Nephron progenitor cell (in vitro differentiated cells): ENCODE results near the gene RTL1.

Experiments
- DNase-seq: peaks from one replicate; pipeline ENCODE4 v3.0.0; 2021
- H3K27ac Mint-ChIP-seq: 2 replicates; pipeline ENCODE4 v1.8.0; 2021; ENCODE audit warnings: mild to moderate bottlenecking, moderate library complexity, mixed read lengths
- H3K27me3 Mint-ChIP-seq: 2 replicates; pipeline ENCODE4 v1.8.0; 2021; ENCODE audit warnings: mild to moderate bottlenecking, low read depth, mixed read lengths; ENCODE audit not compliant: poor library complexity
- H3K36me3 Mint-ChIP-seq: 2 replicates; pipeline ENCODE4 v1.8.0; 2021; ENCODE audit warnings: low read depth, mixed read lengths
- H3K4me1 Mint-ChIP-seq: 2 replicates; pipeline ENCODE4 v1.8.0; 2021; ENCODE audit warnings: mixed read lengths
- H3K4me3 Mint-ChIP-seq: 2 replicates; pipeline ENCODE4 v1.8.0; 2021; ENCODE audit warnings: mild to moderate bottlenecking, moderate library complexity, mixed read lengths
- H3K9me3 Mint-ChIP-seq: 2 replicates; pipeline ENCODE4 v1.8.0; 2021; ENCODE audit warnings: mild to moderate bottlenecking, moderate library complexity, mixed read lengths
- TF ChIP-seq, protein P1 (sequence below): fragments of 200-600 bp; sonication (generic); IDR thresholded peaks from 2 replicates; pipeline ENCODE4 v1.5.0; 2021; ENCODE audit warnings: antibody characterized with exemption

The RTL1 gene

DNA sequence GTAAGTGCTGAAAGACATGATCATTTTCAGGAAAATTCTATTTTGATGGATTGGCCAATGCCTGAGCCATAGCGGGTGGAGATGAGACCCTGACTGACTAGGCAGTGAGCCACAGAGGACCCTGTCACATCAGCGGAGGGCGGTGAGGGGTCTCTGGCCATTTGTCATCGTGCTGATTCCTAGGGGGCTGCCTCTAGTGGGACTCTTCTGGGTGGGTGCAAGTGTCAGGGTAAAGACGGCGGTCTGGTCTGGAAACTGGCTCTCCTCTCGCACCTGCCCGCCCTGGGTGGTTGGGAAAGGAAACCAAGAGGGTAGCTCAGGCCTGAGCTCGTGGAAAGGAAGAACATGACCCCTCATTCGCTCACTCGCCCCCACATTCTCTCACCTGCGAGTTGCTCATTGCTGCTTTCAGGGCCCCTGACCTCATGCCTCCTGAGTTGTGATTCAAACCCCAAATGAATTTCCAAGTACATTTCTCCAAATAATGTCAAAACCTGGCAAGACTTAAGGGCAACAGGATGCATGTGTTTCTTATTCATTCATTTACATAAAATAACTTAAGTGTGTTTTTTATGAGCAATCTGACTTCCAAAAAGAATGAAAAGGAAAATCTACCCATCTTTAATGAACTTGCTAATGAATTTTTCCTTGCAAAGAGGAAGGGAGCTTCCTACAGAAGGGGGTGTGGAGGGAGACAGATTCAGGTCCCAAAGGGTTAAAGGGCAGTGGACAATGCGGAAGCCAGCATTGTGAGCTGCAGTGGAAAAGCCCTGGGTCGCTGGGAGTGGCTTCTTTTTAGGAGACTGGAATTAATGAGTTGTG, 64.8 kb downstream of the RTL1 start:
- Mint-ChIP-seq H3K27me3 (peaks cover 16% of the 10 kb centered on the region), H3K9me3 (no peaks in the 10 kb centered on the region), H3K36me3 (no peaks in the 10 kb centered on the region), H3K27ac (peak overlapping the region; percentile 70), H3K4me1 (peaks cover 84% of the 10 kb centered on the region), H3K4me3 (peak overlapping the region; percentile 46)
- peak; percentile 34 for DNase-seq
- TF ChIP-seq, protein P1, sequence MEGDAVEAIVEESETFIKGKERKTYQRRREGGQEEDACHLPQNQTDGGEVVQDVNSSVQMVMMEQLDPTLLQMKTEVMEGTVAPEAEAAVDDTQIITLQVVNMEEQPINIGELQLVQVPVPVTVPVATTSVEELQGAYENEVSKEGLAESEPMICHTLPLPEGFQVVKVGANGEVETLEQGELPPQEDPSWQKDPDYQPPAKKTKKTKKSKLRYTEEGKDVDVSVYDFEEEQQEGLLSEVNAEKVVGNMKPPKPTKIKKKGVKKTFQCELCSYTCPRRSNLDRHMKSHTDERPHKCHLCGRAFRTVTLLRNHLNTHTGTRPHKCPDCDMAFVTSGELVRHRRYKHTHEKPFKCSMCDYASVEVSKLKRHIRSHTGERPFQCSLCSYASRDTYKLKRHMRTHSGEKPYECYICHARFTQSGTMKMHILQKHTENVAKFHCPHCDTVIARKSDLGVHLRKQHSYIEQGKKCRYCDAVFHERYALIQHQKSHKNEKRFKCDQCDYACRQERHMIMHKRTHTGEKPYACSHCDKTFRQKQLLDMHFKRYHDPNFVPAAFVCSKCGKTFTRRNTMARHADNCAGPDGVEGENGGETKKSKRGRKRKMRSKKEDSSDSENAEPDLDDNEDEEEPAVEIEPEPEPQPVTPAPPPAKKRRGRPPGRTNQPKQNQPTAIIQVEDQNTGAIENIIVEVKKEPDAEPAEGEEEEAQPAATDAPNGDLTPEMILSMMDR = no peak

DNA sequence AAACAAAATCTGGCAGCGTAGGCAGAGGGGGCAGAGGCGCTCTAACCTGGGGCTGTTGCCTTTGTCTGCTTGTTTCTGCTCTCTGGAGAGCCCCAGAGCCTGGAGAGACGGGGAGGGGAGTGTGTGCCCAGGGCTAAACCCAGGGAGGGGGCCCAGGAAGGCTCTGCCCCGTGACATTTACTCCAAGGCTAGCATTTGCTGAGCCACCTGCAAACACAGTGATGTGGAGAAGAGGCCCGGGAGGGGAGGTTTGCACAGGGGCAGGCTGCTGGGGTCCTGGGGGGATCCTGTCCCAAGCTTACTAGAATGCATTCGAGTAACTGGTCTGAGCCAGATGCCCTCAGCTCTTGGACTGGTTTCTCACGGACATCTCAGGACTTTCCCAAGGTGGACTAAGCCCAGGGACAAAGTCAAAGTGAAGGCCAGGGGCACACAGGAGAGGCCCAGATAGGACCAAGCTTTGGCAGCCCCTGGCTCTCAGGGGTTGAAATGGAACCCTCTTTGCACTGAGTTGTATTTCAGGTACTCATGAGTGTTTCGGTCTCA, 65.6 kb downstream of the RTL1 start:
- H3K4me1 Mint-ChIP-seq = peaks cover 79% of the 10 kb centered on the region
- H3K36me3 Mint-ChIP-seq = no peaks in the 10 kb centered on the region
- peaks cover 16% of the 10 kb centered on the region for H3K27me3 Mint-ChIP-seq
- H3K27ac Mint-ChIP-seq = peak overlapping the region; percentile 80
- no peak for DNase-seq
- peak overlapping the region; percentile 35 for H3K4me3 Mint-ChIP-seq
- no peaks in the 10 kb centered on the region for H3K9me3 Mint-ChIP-seq
- TF ChIP-seq, protein P1 = no peak

DNA sequence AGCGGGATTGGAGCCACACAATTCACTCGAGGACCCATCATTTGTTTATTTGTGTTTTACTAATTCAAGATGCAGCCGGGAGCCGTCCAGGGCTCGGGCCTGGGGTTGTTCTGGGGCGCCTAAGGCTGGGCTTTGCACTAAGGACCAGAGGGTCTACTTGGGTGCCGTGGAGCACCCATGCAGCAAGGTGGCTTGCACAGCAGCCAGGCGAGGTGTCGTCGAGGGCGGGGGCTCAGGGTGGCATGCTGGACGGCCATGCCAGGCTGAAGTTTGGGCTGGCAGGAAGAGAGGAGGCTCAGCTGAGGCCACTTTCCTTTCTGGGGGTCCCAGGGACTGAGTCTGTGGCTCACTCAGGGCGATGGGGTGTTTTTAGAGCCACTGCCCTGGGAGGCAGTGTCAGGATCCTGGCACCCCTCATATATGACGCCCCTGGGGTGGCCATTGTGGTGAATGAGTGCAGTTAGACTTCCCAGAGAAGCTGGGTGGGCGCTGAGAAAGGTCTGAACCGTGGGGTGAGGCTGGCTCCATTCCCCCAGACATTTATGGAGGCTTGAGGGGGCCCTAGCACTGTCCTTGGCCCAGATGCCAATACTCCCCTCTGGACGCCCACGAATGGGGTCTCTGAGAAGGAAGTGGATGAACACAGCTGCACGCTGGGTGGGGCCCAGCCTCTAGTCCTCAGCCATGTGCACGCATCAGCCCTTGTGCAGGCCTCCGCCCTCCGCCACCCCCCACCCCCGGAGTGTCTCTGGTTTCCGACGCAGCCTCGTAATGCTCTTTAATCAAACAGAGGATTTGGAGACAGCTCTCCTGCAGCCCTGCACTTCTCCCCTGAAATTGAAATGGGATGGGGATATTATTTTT, 66.3 kb downstream of the RTL1 start:
- Mint-ChIP-seq H3K4me1 (peaks cover 79% of the 10 kb centered on the region), H3K27me3 (peaks cover 22% of the 10 kb centered on the region), H3K9me3 (no peaks in the 10 kb centered on the region), H3K4me3 (peak overlapping the region; percentile 35), H3K27ac (no peak overlapping the region), H3K36me3 (no peaks in the 10 kb centered on the region)
- no peak for DNase-seq
- TF ChIP-seq, protein P1 = no peak

DNA sequence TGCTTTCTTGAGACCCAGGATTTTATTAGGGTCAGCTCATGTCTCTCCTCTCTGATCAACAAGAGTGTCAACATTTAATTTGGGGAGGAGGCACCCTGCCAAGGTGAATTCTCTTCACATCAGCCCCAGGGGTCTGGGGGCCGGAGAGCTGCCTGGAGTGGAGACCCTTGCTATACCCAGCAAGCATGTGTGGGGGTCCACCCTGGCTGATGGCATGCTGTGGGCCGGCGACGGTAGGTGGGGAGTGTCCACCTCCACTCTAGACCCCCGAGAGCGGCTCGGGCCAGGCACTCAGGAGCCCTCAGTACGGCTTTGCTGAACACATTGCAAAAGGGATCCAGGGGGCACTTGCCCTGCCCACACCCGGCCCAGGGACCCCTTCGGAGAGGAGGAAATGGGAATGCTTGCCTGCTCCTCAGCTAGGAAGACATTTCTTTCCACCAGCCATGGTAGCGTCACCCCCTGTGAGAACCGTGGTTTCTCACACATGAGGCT, 67.2 kb downstream of the RTL1 start:
- peaks cover 79% of the 10 kb centered on the region for H3K4me1 Mint-ChIP-seq
- no peak for DNase-seq
- no peak overlapping the region for H3K4me3 Mint-ChIP-seq

GRCh38 chr14:100835548-100836310, 67.8 kb downstream of the RTL1 start:
- peaks cover 80% of the 10 kb centered on the region for H3K4me1 Mint-ChIP-seq

More for the DNA sequence above, 67.2 kb downstream of the RTL1 start:
- Mint-ChIP-seq H3K27me3 (peaks cover 22% of the 10 kb centered on the region), H3K36me3 (no peaks in the 10 kb centered on the region), H3K27ac (no peak overlapping the region), H3K9me3 (no peaks in the 10 kb centered on the region)
- TF ChIP-seq, protein P1 = no peak

More at GRCh38 chr14:100835548-100836310, 67.8 kb downstream of the RTL1 start:
- no peaks in the 10 kb centered on the region for H3K9me3 Mint-ChIP-seq
- no peaks in the 10 kb centered on the region for H3K36me3 Mint-ChIP-seq
- H3K27ac Mint-ChIP-seq = no peak overlapping the region
- H3K27me3 Mint-ChIP-seq = peaks cover 22% of the 10 kb centered on the region
- TF ChIP-seq, protein P1 = no peak
- no peak for DNase-seq
- H3K4me3 Mint-ChIP-seq = no peak overlapping the region
